ENCODE measurements around the gene LAMB4. TPM values are rescaled to one million over a fixed set of nuclear protein-coding genes. Genes with fewer than 3 reads are reported as not detected.

Gene LAMB4
- total RNA-seq, 5 donors from 2014 or later (not counting 1 experiment from before 2014, with no cell fraction given), result 0.18 TPM; not detected in 4

- DNase-seq (no peak), ATAC-seq (replicated peaks in 1 of 4) (no peak)
- no peaks in the 10 kb centered on the region for H3K27me3 ChIP-seq (replicated peaks in 1 of 2; ENCODE audit: control insufficient read depth in 2 of 2, extremely low read depth in 1 of 2, insufficient read depth in 2 of 2, low read length in 1 of 2)
- Mint-ChIP-seq H3K27me3 (no peaks in the 10 kb centered on the region), H3K4me1 (no peaks in the 10 kb centered on the region), H3K36me3 (no peaks in the 10 kb centered on the region), H3K4me3 (no peak overlapping the region), H3K9me3 (no peaks in the 10 kb centered on the region), H3K27ac (no peak overlapping the region)
- H3K27ac ChIP-seq (ENCODE audit: low read length), result no peak overlapping the region
- H3K36me3 ChIP-seq (ENCODE audit: control insufficient read depth in 2 of 2, extremely low read depth in 1 of 2, insufficient read depth in 1 of 2, low read length in 1 of 2), result no peaks in the 10 kb centered on the region
- no peaks in the 10 kb centered on the region for H3K4me1 ChIP-seq (ENCODE audit: control insufficient read depth in 1 of 2, extremely low read depth in 1 of 2, insufficient read depth in 2 of 2, low read length in 2 of 2)
- ChIA-PET POLR2A (interaction anchor here in 1 of 2 donors (0.6 kb wide), 1 partner anchor 132 kb away, joined by 4 read pairs; no protein-coding TSS in a partner anchor), CTCF (no interaction called here)
- WGBS (ENCODE audit: insufficient coverage), result 95% methylated on average over 2 of the region's 7 CpGs
- no peak overlapping the region for H3K4me3 ChIP-seq (ENCODE audit: control insufficient read depth in 1 of 2, extremely low read depth in 1 of 2, low read length in 1 of 2)
- no peaks in the 10 kb centered on the region for H3K9me3 ChIP-seq
Measured at GRCh38 chr7:108104324-108104723, 25.8 kb downstream of the LAMB4 start.

- Mint-ChIP-seq H3K27ac (no peak overlapping the region), H3K9me3 (no peaks in the 10 kb centered on the region), H3K27me3 (peaks cover 0 to 4% of the 10 kb centered on the region in 2 donors), H3K4me1 (no peaks in the 10 kb centered on the region), H3K4me3 (no peak overlapping the region), H3K36me3 (no peaks in the 10 kb centered on the region)
- no peaks in the 10 kb centered on the region for H3K27me3 ChIP-seq (replicated peaks in 1 of 2; ENCODE audit: control insufficient read depth in 2 of 2, extremely low read depth in 1 of 2, insufficient read depth in 2 of 2, low read length in 1 of 2)
- H3K27ac ChIP-seq (ENCODE audit: low read length), result no peak overlapping the region
- H3K36me3 ChIP-seq (ENCODE audit: control insufficient read depth in 2 of 2, extremely low read depth in 1 of 2, insufficient read depth in 1 of 2, low read length in 1 of 2), result no peaks in the 10 kb centered on the region
- no peak for DNase-seq
- H3K4me1 ChIP-seq (ENCODE audit: control insufficient read depth in 1 of 2, extremely low read depth in 1 of 2, insufficient read depth in 2 of 2, low read length in 2 of 2), result no peaks in the 10 kb centered on the region
- H3K4me3 ChIP-seq (ENCODE audit: control insufficient read depth in 1 of 2, extremely low read depth in 1 of 2, low read length in 1 of 2), result no peak overlapping the region
- POLR2A ChIA-PET, result interaction anchor here in 1 of 2 donors (0.6 kb wide), 1 partner anchor 132 kb away, joined by 4 read pairs; no protein-coding TSS in a partner anchor
- 86% methylated on average over 3 of the region's 5 CpGs for WGBS (ENCODE audit: insufficient coverage)
- CTCF ChIA-PET, result no interaction called here
- H3K9me3 ChIP-seq, result no peaks in the 10 kb centered on the region
- ATAC-seq (replicated peaks in 1 of 4), result no peak
Measured at GRCh38 chr7:108103558-108104298, 26.4 kb downstream of the LAMB4 start.

GRCh38 chr7:108102671-108103312 lies 27.4 kb downstream of the LAMB4 start:
- H3K4me1 ChIP-seq (ENCODE audit: control insufficient read depth in 1 of 2, extremely low read depth in 1 of 2, insufficient read depth in 2 of 2, low read length in 2 of 2), result no peaks in the 10 kb centered on the region
- Mint-ChIP-seq H3K4me1 (no peaks in the 10 kb centered on the region), H3K27me3 (peaks cover 0 to 4% of the 10 kb centered on the region in 2 donors), H3K4me3 (no peak overlapping the region), H3K36me3 (no peaks in the 10 kb centered on the region), H3K9me3 (no peaks in the 10 kb centered on the region), H3K27ac (no peak overlapping the region)
- no peaks in the 10 kb centered on the region for H3K36me3 ChIP-seq (ENCODE audit: control insufficient read depth in 2 of 2, extremely low read depth in 1 of 2, insufficient read depth in 1 of 2, low read length in 1 of 2)
- ChIA-PET POLR2A (no interaction called here), CTCF (no interaction called here)
- H3K4me3 ChIP-seq (ENCODE audit: control insufficient read depth in 1 of 2, extremely low read depth in 1 of 2, low read length in 1 of 2), result no peak overlapping the region
- WGBS (ENCODE audit: insufficient coverage), result 95% methylated on average over 17 of the region's 20 CpGs
- H3K27me3 ChIP-seq (replicated peaks in 1 of 2; ENCODE audit: control insufficient read depth in 2 of 2, extremely low read depth in 1 of 2, insufficient read depth in 2 of 2, low read length in 1 of 2), result no peaks in the 10 kb centered on the region
- no peak overlapping the region for H3K27ac ChIP-seq (ENCODE audit: low read length)
- ATAC-seq (replicated peaks in 1 of 4), result no peak
- no peaks in the 10 kb centered on the region for H3K9me3 ChIP-seq
- DNase-seq, result no peak

GRCh38 chr7:108101759-108102158 lies 28.4 kb downstream of the LAMB4 start:
- Mint-ChIP-seq H3K9me3 (no peaks in the 10 kb centered on the region), H3K27me3 (peaks cover 0 to 4% of the 10 kb centered on the region in 2 donors), H3K27ac (no peak overlapping the region), H3K4me3 (no peak overlapping the region), H3K4me1 (no peaks in the 10 kb centered on the region), H3K36me3 (no peaks in the 10 kb centered on the region)
- H3K9me3 ChIP-seq, result no peaks in the 10 kb centered on the region
- no peaks in the 10 kb centered on the region for H3K4me1 ChIP-seq (ENCODE audit: control insufficient read depth in 1 of 2, extremely low read depth in 1 of 2, insufficient read depth in 2 of 2, low read length in 2 of 2)
- H3K27me3 ChIP-seq (replicated peaks in 1 of 2; ENCODE audit: control insufficient read depth in 2 of 2, extremely low read depth in 1 of 2, insufficient read depth in 2 of 2, low read length in 1 of 2), result no peaks in the 10 kb centered on the region
- no peaks in the 10 kb centered on the region for H3K36me3 ChIP-seq (ENCODE audit: control insufficient read depth in 2 of 2, extremely low read depth in 1 of 2, insufficient read depth in 1 of 2, low read length in 1 of 2)
- no peak for DNase-seq
- ChIA-PET CTCF (no interaction called here), POLR2A (no interaction called here)
- no peak for ATAC-seq (replicated peaks in 1 of 4)
- H3K27ac ChIP-seq (ENCODE audit: low read length), result no peak overlapping the region
- H3K4me3 ChIP-seq (ENCODE audit: control insufficient read depth in 1 of 2, extremely low read depth in 1 of 2, low read length in 1 of 2), result no peak overlapping the region
- no CpG with 5 or more reads among the region's 3 CpGs for WGBS (ENCODE audit: insufficient coverage)

- Histone ChIP-seq H3K27ac (ENCODE audit: low read length) (no peak overlapping the region), H3K36me3 (ENCODE audit: control insufficient read depth in 2 of 2, extremely low read depth in 1 of 2, insufficient read depth in 1 of 2, low read length in 1 of 2) (no peaks in the 10 kb centered on the region), H3K4me3 (ENCODE audit: control insufficient read depth in 1 of 2, extremely low read depth in 1 of 2, low read length in 1 of 2) (no peak overlapping the region), H3K9me3 (no peaks in the 10 kb centered on the region), H3K27me3 (replicated peaks in 1 of 2; ENCODE audit: control insufficient read depth in 2 of 2, extremely low read depth in 1 of 2, insufficient read depth in 2 of 2, low read length in 1 of 2) (peaks cover 0 to 3% of the 10 kb centered on the region in 2 experiments), H3K4me1 (ENCODE audit: control insufficient read depth in 1 of 2, extremely low read depth in 1 of 2, insufficient read depth in 2 of 2, low read length in 2 of 2) (no peaks in the 10 kb centered on the region)
- Mint-ChIP-seq H3K27ac (no peak overlapping the region), H3K4me1 (no peaks in the 10 kb centered on the region), H3K36me3 (no peaks in the 10 kb centered on the region), H3K4me3 (no peak overlapping the region), H3K9me3 (no peaks in the 10 kb centered on the region), H3K27me3 (peaks cover 3 to 4% of the 10 kb centered on the region in 2 donors)
- DNase-seq (no peak), ATAC-seq (replicated peaks in 1 of 4) (no peak)
- CTCF ChIA-PET, result no interaction called here
- POLR2A ChIA-PET, result no interaction called here
- WGBS (ENCODE audit: insufficient coverage), result no CpG with 5 or more reads among the region's 1 CpG
Measured at GRCh38 chr7:108099713-108100112, 30.4 kb downstream of the LAMB4 start.

GRCh38 chr7:108097703-108098102 lies 32.5 kb downstream of the LAMB4 start:
- Histone ChIP-seq H3K4me1 (ENCODE audit: control insufficient read depth in 1 of 2, extremely low read depth in 1 of 2, insufficient read depth in 2 of 2, low read length in 2 of 2) (no peaks in the 10 kb centered on the region), H3K4me3 (ENCODE audit: control insufficient read depth in 1 of 2, extremely low read depth in 1 of 2, low read length in 1 of 2) (no peak overlapping the region), H3K27me3 (replicated peaks in 1 of 2; ENCODE audit: control insufficient read depth in 2 of 2, extremely low read depth in 1 of 2, insufficient read depth in 2 of 2, low read length in 1 of 2) (peaks cover 0 to 3% of the 10 kb centered on the region in 2 experiments), H3K36me3 (ENCODE audit: control insufficient read depth in 2 of 2, extremely low read depth in 1 of 2, insufficient read depth in 1 of 2, low read length in 1 of 2) (no peaks in the 10 kb centered on the region), H3K9me3 (no peaks in the 10 kb centered on the region), H3K27ac (ENCODE audit: low read length) (no peak overlapping the region)
- ChIA-PET CTCF (no interaction called here), POLR2A (no interaction called here)
- H3K27ac Mint-ChIP-seq, result no peak overlapping the region
- DNase-seq (no peak), ATAC-seq (replicated peaks in 1 of 4) (no peak)
- H3K27me3 Mint-ChIP-seq, result peaks cover 8% of the 10 kb centered on the region in 2 donors
- H3K4me1 Mint-ChIP-seq, result no peaks in the 10 kb centered on the region
- WGBS (ENCODE audit: insufficient coverage), result 95% methylated on average over 4 of the region's 7 CpGs
- no peaks in the 10 kb centered on the region for H3K9me3 Mint-ChIP-seq
- no peaks in the 10 kb centered on the region for H3K36me3 Mint-ChIP-seq
- H3K4me3 Mint-ChIP-seq, result no peak overlapping the region

Data from T-cell (primary cell).